ENCODE data around the gene RNASET2. TPM values are rescaled to one million over a fixed set of nuclear protein-coding genes. Genes with fewer than 3 reads are reported as not detected.

RNASET2 gene
- total and polyA plus RNA-seq, 12 donors, result 19.4 to 218 (median 59.6) TPM

GRCh38 chr6:166970091-166970490 lies 13.7 kb upstream of the RNASET2 start:
- no peak for TF ChIP-seq CTCF (IDR thresholded peaks at IDR 0.05)
- no peak for TF ChIP-seq POLR2A (IDR thresholded peaks at IDR 0.05)
- intact Hi-C loops (cut with DNase I), result no loop called here
- Histone ChIP-seq H3K36me3 (replicated peaks in 1 of 2) (no peaks in the 10 kb centered on the region), H3K27ac (no peak overlapping the region), H3K27me3 (no peaks in the 10 kb centered on the region), H3K4me1 (replicated peaks in 1 of 2) (no peaks in the 10 kb centered on the region), H3K4me3 (no peak overlapping the region), H3K9me3 (replicated peaks in 1 of 3) (no peaks in the 10 kb centered on the region)
- no peak for DNase-seq

- 55 to 80% (median 73%) methylated on average over 8 of the region's 8 CpGs for WGBS, 4 donors
- Histone ChIP-seq H3K4me3 (no peak overlapping the region), H3K9me3 (replicated peaks in 1 of 3) (no peaks in the 10 kb centered on the region), H3K4me1 (replicated peaks in 1 of 2) (no peaks in the 10 kb centered on the region), H3K36me3 (replicated peaks in 1 of 2) (no peaks in the 10 kb centered on the region), H3K27ac (no peak overlapping the region), H3K27me3 (no peaks in the 10 kb centered on the region)
- TF ChIP-seq POLR2A (IDR thresholded peaks at IDR 0.05) (no peak), CTCF (IDR thresholded peaks at IDR 0.05) (no peak)
- no peak for DNase-seq
- intact Hi-C loops (cut with DNase I), result no loop called here
These were observed 13.1 kb upstream of the RNASET2 start for GRCh38 chr6:166969390-166970002.

- Histone ChIP-seq H3K27ac (no peak overlapping the region), H3K4me1 (replicated peaks in 1 of 2) (no peaks in the 10 kb centered on the region)
These were observed 9.9 kb upstream of the RNASET2 start for GRCh38 chr6:166966268-166966667.

GRCh38 chr6:166960609-166960978 lies 4.2 kb upstream of the RNASET2 start:
- 87 to 94% (median 90%) methylated on average over 3 of the region's 3 CpGs for WGBS, 4 donors
- Histone ChIP-seq H3K36me3 (replicated peaks in 1 of 2) (no peaks in the 10 kb centered on the region), H3K4me3 (no peak overlapping the region), H3K9me3 (replicated peaks in 1 of 3) (no peaks in the 10 kb centered on the region), H3K27me3 (no peaks in the 10 kb centered on the region), H3K4me1 (replicated peaks in 1 of 2) (peaks cover 5 to 13% of the 10 kb centered on the region in 2 donors), H3K27ac (no peak overlapping the region)
- no peak for DNase-seq
- TF ChIP-seq CTCF (IDR thresholded peaks at IDR 0.05), result no peak
- no peak for TF ChIP-seq POLR2A (IDR thresholded peaks at IDR 0.05)
- intact Hi-C loops (cut with DNase I), result no loop called here

More at GRCh38 chr6:166966268-166966667, 9.9 kb upstream of the RNASET2 start:
- intact Hi-C loops (cut with DNase I), result no loop called here
- no peaks in the 10 kb centered on the region for H3K27me3 ChIP-seq
- no peak for DNase-seq
- 98 to 100% (median 99%) methylated on average over 2 of the region's 2 CpGs for WGBS, 4 donors
- H3K9me3 ChIP-seq (replicated peaks in 1 of 3), result no peaks in the 10 kb centered on the region
- H3K4me3 ChIP-seq, result no peak overlapping the region
- TF ChIP-seq CTCF (IDR thresholded peaks at IDR 0.05), result no peak
- TF ChIP-seq POLR2A (IDR thresholded peaks at IDR 0.05), result no peak
- H3K36me3 ChIP-seq (replicated peaks in 1 of 2), result no peaks in the 10 kb centered on the region

All from adrenal gland (tissue), 12 donors.